ENCODE data around the gene SPATA32. TPM values are rescaled to one million over a fixed set of nuclear protein-coding genes. Genes with fewer than 3 reads are reported as not detected.

Gene SPATA32
- polyA plus RNA-seq, 2 of the 4 experiments (the other 2 are of a cell fraction): 0.05 to 0.21 TPM

GRCh38 chr17:45309400-45309799 is 47.5 kb upstream of the SPATA32 start:
- POLR2A ChIA-PET: interaction anchor here (1.1 kb wide), 1 partner anchor 10 kb away, joined by 3 read pairs; no protein-coding TSS in a partner anchor
- ATAC-seq (no peak), FAIRE-seq (no peak), DNase-seq (ENCODE audit: low read depth in 1 of 2, low spot score in 1 of 2) (no peak)
- H3K27ac ChIP-seq: peak overlapping the region in 1 of 2 experiments; percentile 92; a peak in 3 of 6 replicates
- WGBS (ENCODE audit: missing lambda C conversion rate): 94% methylated on average over 4 of the region's 4 CpGs
- H3K9me3 ChIP-seq: no peaks in the 10 kb centered on the region
- no peak for TF ChIP-seq PHF8 (IDR thresholded peaks at IDR 0.05; ENCODE audit: borderline replicate concordance, low read depth)
- no peak for TF ChIP-seq ELK1 (IDR thresholded peaks at IDR 0.05; ENCODE audit: low read depth, low read length)
- TF ChIP-seq SREBF2 (IDR thresholded peaks at IDR 0.05): no peak
- TF ChIP-seq RFX5 (IDR thresholded peaks at IDR 0.05): no peak
- TF ChIP-seq E2F6 (IDR thresholded peaks at IDR 0.05; ENCODE audit: borderline replicate concordance, low read depth): no peak
- TF ChIP-seq TFCP2L1 (CRISPR knock-in tag; IDR thresholded peaks at IDR 0.05): no peak
- no peak for TF ChIP-seq MAX (IDR thresholded peaks at IDR 0.05)
- TF ChIP-seq MAFK (IDR thresholded peaks at IDR 0.05; ENCODE audit: partially characterized antibody): no peak
- TF ChIP-seq HDAC2 (IDR thresholded peaks at IDR 0.05): no peak
- TF ChIP-seq EP300 (IDR thresholded peaks at IDR 0.05): no peak
- no peak for TF ChIP-seq ZSCAN20 (CRISPR knock-in tag; IDR thresholded peaks at IDR 0.05)
- TF ChIP-seq FOSL2 (IDR thresholded peaks at IDR 0.05): no peak
- TF ChIP-seq FOSL2 (CRISPR knock-in tag; IDR thresholded peaks at IDR 0.05): no peak
- no peak for TF ChIP-seq JUNB (IDR thresholded peaks at IDR 0.05)
- no peak for TF ChIP-seq KDM5A (IDR thresholded peaks at IDR 0.05)
- no peak for TF ChIP-seq EHF (CRISPR knock-in tag; IDR thresholded peaks at IDR 0.05)
- no peak for TF ChIP-seq ESRRA (IDR thresholded peaks at IDR 0.05; ENCODE audit: borderline replicate concordance, low read length)
- no peak for TF ChIP-seq PBX3 (IDR thresholded peaks at IDR 0.05)
- TF ChIP-seq CBX2 (IDR thresholded peaks at IDR 0.05; ENCODE audit: borderline replicate concordance, low read depth): no peak
- TF ChIP-seq RARB (CRISPR knock-in tag; IDR thresholded peaks at IDR 0.05): no peak
- CTCF ChIA-PET: interaction anchor here (1.3 to 39.8 kb wide), 6 partner anchors 8 to 90 kb away, joined by 5 to 640 read pairs (median 66); partner anchors contain the start of gene MAP3K14
- no peak overlapping the region for H3K4me2 ChIP-seq
- no peak overlapping the region for H3K4me3 ChIP-seq
- peaks cover 98% of the 10 kb centered on the region for H3K4me1 ChIP-seq

- ChIA-PET CTCF (interaction anchor here (0.8 to 39.8 kb wide), 11 partner anchors 8 to 90 kb away, joined by 3 to 640 read pairs (median 16); partner anchors contain the start of gene MAP3K14), POLR2A (interaction anchor here (1.1 to 3.2 kb wide), 3 partner anchors 8 to 63 kb away, joined by 3 to 28 read pairs (median 6); partner anchors contain the start of gene MAP3K14)
- peak; percentile 20; the same call in 1 of the 2 replicates for TF ChIP-seq RARB (CRISPR knock-in tag; IDR thresholded peaks at IDR 0.05)
- no peak for TF ChIP-seq HOXB5 (CRISPR knock-in tag; IDR thresholded peaks at IDR 0.05)
- FAIRE-seq (no peak), ATAC-seq (no peak), DNase-seq (ENCODE audit: low read depth in 1 of 2, low spot score in 1 of 2) (no peak)
- Histone ChIP-seq H3K4me1 (peaks cover 93% of the 10 kb centered on the region), H3K4me2 (peak overlapping the region; percentile 72; the same call in 2 of the 3 replicates), H3K27ac (peak overlapping the region in 1 of 2 experiments; percentile 92; a peak in 3 of 6 replicates), H3K4me3 (no peak overlapping the region), H3K9me3 (no peaks in the 10 kb centered on the region)
- WGBS (ENCODE audit: missing lambda C conversion rate): 96% methylated on average over 5 of the region's 5 CpGs
Measured at GRCh38 chr17:45308840-45309239, 46.9 kb upstream of the SPATA32 start.

GRCh38 chr17:45308016-45308365 is 46.1 kb upstream of the SPATA32 start:
- 44% methylated on average over 6 of the region's 6 CpGs for WGBS (ENCODE audit: missing lambda C conversion rate)
- Histone ChIP-seq H3K4me2 (peak overlapping the region; percentile 72), H3K4me1 (peaks cover 92% of the 10 kb centered on the region), H3K27ac (peak overlapping the region; percentile 77 to 92), H3K4me3 (peak overlapping the region; percentile 10; the same call in 1 of the 3 replicates), H3K9me3 (no peaks in the 10 kb centered on the region)
- ChIA-PET CTCF (interaction anchor here (0.8 to 39.8 kb wide), 12 partner anchors 9 to 89 kb away, joined by 3 to 640 read pairs (median 12); partner anchors contain the start of gene MAP3K14), POLR2A (interaction anchor here (1.9 to 3.2 kb wide), 3 partner anchors 9 to 64 kb away, joined by 6 to 28 read pairs (median 7); partner anchors contain the start of gene MAP3K14)
- TF ChIP-seq TP53 (CRISPR knock-in tag; IDR thresholded peaks at IDR 0.05) (peak; percentile 21), RFX5 (IDR thresholded peaks at IDR 0.05) (no peak), TFCP2L1 (CRISPR knock-in tag; IDR thresholded peaks at IDR 0.05) (peak; percentile 20; the same call in 1 of the 2 replicates)
- FAIRE-seq (no peak), DNase-seq (ENCODE audit: low read depth in 1 of 2, low spot score in 1 of 2) (no peak), ATAC-seq (peak in 1 of 2 experiments; percentile 1; a peak in 2 of 6 replicates)
